GM12878 (cell line): ENCODE measurements around the gene COL19A1. TPM values are rescaled to one million over a fixed set of nuclear protein-coding genes. Genes with fewer than 3 reads are reported as not detected.

Experiments used
- ATF2 ChIP-seq: IDR thresholded peaks from 2 replicates; pipeline ENCODE4 v1.6.1; 2012; ENCODE audit warnings: low read length, inconsistent platforms
- BACH1 ChIP-seq: fragments of 450-650 bp; IDR thresholded peaks from 2 replicates; pipeline ENCODE4 v1.6.1; 2017; ENCODE audit warnings: mild to moderate bottlenecking, borderline replicate concordance
- CREB1 ChIP-seq: IDR thresholded peaks from 2 replicates; pipeline ENCODE4 v1.6.1; 2012; ENCODE audit warnings: low read depth, mild to moderate bottlenecking, inconsistent platforms
- MYB ChIP-seq: fragments of 150-350 bp; IDR thresholded peaks from 2 replicates; pipeline ENCODE4 v1.6.1; 2014; ENCODE audit warnings: mild to moderate bottlenecking, low read depth, low read length, borderline replicate concordance
- NKRF ChIP-seq: fragments of 450-650 bp; conservative IDR thresholded peaks from 2 replicates; pipeline ENCODE4 v1.6.1; 2017; ENCODE audit warnings: mild to moderate bottlenecking, moderate library complexity
- RAD21 ChIP-seq: IDR thresholded peaks from 2 replicates; pipeline ENCODE4 v1.6.1; 2011; ENCODE audit warnings: mild to moderate bottlenecking, low read depth, low read length, moderate library complexity; ENCODE audit not compliant: insufficient read depth
- SIX5 ChIP-seq: IDR thresholded peaks from 2 replicates; pipeline ENCODE4 v1.6.1; 2011; ENCODE audit warnings: mild to moderate bottlenecking, low read depth, low read length, moderate library complexity; ENCODE audit not compliant: severe bottlenecking
- SMAD5 ChIP-seq: IDR thresholded peaks from 2 replicates; pipeline ENCODE4 v1.6.1; 2016; ENCODE audit warnings: antibody characterized with exemption, low read depth
- USF2 ChIP-seq: IDR thresholded peaks from 2 replicates; pipeline ENCODE4 v1.6.1; 2011; ENCODE audit warnings: low read depth, low read length, improper control_type of control experiment, borderline replicate concordance
- ZNF274 ChIP-seq: IDR thresholded peaks from one replicate; pipeline ENCODE4 v1.8.0; 2011; ENCODE audit not compliant: insufficient read length, insufficient read depth
- polyA plus RNA-seq, 11 experiments: library from polyadenylated mRNA; depleted of rRNA in 4 of 11; unstranded in 6 of 11; stranded (reverse) in 5 of 11; fragments of >200 nt; fragmentation: Nextera tagmentation in 4 of 11; fragmentation: Illumina TruSeq in 1 of 11; extraction: Ambion mirVana in 4 of 11; extraction: Trizol in 1 of 11; gene quantifications; 1 replicate in 1 of 11; 2 replicates in 10 of 11; pipeline versions ENCODE4 v1.2.1 to v1.2.3, GENCODE V29; 2011 to 2016; ENCODE audit warnings: inconsistent platforms in 2 of 11, missing spikeins in 2 of 11, low read depth in 1 of 11
- total RNA-seq, 4 experiments: library from RNA; depleted of rRNA in 3 of 4; stranded (reverse); fragments of >200 nt in 3 of 4; fragmentation: Illumina TruSeq in 1 of 4; extraction: Trizol in 1 of 4; gene quantifications; 2 replicates each; pipeline versions ENCODE4 v1.2.1 to v1.2.3, GENCODE V29; 2013 to 2021

Gene COL19A1
- total and polyA plus RNA-seq, 10 of the 15 experiments (the other 5 are each of a cell fraction or from before 2014, with no cell fraction given) = 1.1 to 13.5 (median 4.1) TPM

GRCh38 chr6:69818223-69818930 is 48.0 kb upstream of the COL19A1 start (continued):
- TF ChIP-seq CREB1 (no peak), NKRF (no peak), RAD21 (no peak), USF2 (no peak), ZNF274 (no peak), SIX5 (no peak), MYB (no peak), SMAD5 (no peak), BACH1 (no peak), ATF2 (no peak)
